Measurements from ENCODE around the gene RAD21L1.

- TF ChIP-seq CTCF (IDR thresholded peaks at IDR 0.05; ENCODE audit: poor library complexity, severe bottlenecking) (no peak), TAF1 (IDR thresholded peaks at IDR 0.05; ENCODE audit: low read depth) (no peak), POLR2AphosphoS5 (IDR thresholded peaks at IDR 0.05) (no peak), EP300 (conservative IDR thresholded peaks at IDR 0.05; ENCODE audit: poor library complexity, severe bottlenecking) (no peak), EZH2 (IDR thresholded peaks at IDR 0.05; ENCODE audit: borderline replicate concordance, insufficient read depth, low read length, poor library complexity, severe bottlenecking) (no peak), MXI1 (conservative IDR thresholded peaks at IDR 0.05; ENCODE audit: poor library complexity, severe bottlenecking) (no peak), REST (IDR thresholded peaks at IDR 0.05; ENCODE audit: borderline replicate concordance) (no peak), SMC3 (conservative IDR thresholded peaks at IDR 0.05; ENCODE audit: poor library complexity) (no peak)
These were observed 39.4 kb upstream of the RAD21L1 start for GRCh38 chr20:1186367-1186991.

Measured in neural cell (in vitro differentiated cells).